NB4 (cell line): ENCODE measurements around the gene THSD4.

ENCODE experiments used
- DNase-seq: peaks from one replicate; pipeline ENCODE4 v3.0.0; 2010; ENCODE audit warnings: low read depth
- H3K4me3 ChIP-seq: one replicate; pipeline ENCODE4 v1.5.1; 2011; ENCODE audit warnings: mild to moderate bottlenecking, low read depth, low read length, moderate library complexity
- MAX ChIP-seq: IDR thresholded peaks from 2 replicates; pipeline ENCODE4 v1.6.1; 2011; ENCODE audit warnings: low read depth, low read length
- MYC ChIP-seq: IDR thresholded peaks from 2 replicates; pipeline ENCODE4 v1.6.1; 2011; ENCODE audit warnings: low read depth, low read length
- POLR2A ChIP-seq: IDR thresholded peaks from 2 replicates; pipeline ENCODE4 v1.6.1; 2011; ENCODE audit warnings: mild to moderate bottlenecking; ENCODE audit not compliant: insufficient read length; ENCODE audit errors: extremely low read depth
- TF ChIP-seq, protein P1 (sequence below): IDR thresholded peaks from one replicate; pipeline ENCODE4 v1.5.1; 2012; ENCODE audit warnings: low read depth, low read length

Gene THSD4

DNA sequence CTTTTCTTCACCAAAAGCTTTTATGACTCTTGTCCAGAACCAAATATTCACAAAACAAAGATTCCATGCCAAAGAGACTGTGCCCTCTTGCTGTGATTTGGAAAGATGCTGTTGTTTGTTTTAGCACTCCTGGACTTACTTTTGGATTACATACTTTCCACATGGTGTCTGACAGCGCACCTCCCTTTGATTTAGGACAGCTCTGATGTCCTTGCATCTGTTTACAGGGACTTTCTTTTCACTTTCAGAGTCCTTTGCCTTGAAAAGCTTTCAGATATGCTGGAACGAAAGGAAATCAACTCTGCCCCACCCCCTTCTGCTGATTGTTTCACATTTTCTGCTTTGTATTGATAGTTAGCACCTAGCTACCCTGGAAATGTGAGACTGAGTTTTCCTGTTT is 562.1 kb downstream of the THSD4 start:
- no peak for DNase-seq
- no peak for TF ChIP-seq MAX
- TF ChIP-seq, protein P1, sequence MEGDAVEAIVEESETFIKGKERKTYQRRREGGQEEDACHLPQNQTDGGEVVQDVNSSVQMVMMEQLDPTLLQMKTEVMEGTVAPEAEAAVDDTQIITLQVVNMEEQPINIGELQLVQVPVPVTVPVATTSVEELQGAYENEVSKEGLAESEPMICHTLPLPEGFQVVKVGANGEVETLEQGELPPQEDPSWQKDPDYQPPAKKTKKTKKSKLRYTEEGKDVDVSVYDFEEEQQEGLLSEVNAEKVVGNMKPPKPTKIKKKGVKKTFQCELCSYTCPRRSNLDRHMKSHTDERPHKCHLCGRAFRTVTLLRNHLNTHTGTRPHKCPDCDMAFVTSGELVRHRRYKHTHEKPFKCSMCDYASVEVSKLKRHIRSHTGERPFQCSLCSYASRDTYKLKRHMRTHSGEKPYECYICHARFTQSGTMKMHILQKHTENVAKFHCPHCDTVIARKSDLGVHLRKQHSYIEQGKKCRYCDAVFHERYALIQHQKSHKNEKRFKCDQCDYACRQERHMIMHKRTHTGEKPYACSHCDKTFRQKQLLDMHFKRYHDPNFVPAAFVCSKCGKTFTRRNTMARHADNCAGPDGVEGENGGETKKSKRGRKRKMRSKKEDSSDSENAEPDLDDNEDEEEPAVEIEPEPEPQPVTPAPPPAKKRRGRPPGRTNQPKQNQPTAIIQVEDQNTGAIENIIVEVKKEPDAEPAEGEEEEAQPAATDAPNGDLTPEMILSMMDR: no peak
- no peak for TF ChIP-seq POLR2A
- H3K4me3 ChIP-seq: no peak overlapping the region

- TF ChIP-seq MYC (no peak), POLR2A (no peak), MAX (no peak)
- TF ChIP-seq, protein P1: no peak
These were observed 562.5 kb downstream of the THSD4 start for GRCh38 chr15:71677766-71678165.

DNA sequence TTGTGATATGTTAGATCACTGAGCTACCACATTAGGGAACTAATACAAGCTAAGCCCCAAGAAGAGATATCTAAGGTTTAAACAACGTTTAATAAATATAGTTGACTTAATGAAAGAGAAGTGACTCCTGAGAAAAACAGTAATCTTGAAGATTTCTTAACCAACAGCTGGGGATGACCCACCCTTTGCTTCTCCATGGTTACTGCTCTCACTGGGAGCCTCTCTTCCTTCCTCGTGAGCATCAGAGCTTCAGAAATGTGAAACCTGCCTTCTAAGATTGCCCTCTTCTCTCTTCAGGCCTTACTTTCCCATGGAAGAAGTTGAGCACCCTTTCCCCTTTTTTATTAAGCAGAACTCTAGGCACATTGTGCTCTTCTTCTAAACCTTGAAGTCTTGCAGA is 562.9 kb downstream of the THSD4 start:
- no peak overlapping the region for H3K4me3 ChIP-seq
- DNase-seq: no peak
- TF ChIP-seq, protein P1: no peak
- no peak for TF ChIP-seq POLR2A
- TF ChIP-seq MYC: no peak
- no peak for TF ChIP-seq MAX

More at GRCh38 chr15:71677766-71678165, 562.5 kb downstream of the THSD4 start:
- DNase-seq: no peak
- H3K4me3 ChIP-seq: no peak overlapping the region

- TF ChIP-seq MYC (no peak), POLR2A (no peak), MAX (no peak)
- TF ChIP-seq, protein P1: no peak
- H3K4me3 ChIP-seq: no peak overlapping the region
- no peak for DNase-seq
These were observed 563.3 kb downstream of the THSD4 start for GRCh38 chr15:71678605-71679004.

GRCh38 chr15:71679223-71679792 is 564.0 kb downstream of the THSD4 start:
- H3K4me3 ChIP-seq: no peak overlapping the region
- TF ChIP-seq MYC (no peak), POLR2A (no peak), MAX (no peak)
- TF ChIP-seq, protein P1: no peak
- DNase-seq: no peak

GRCh38 chr15:71679793-71680353 is 564.6 kb downstream of the THSD4 start:
- DNase-seq: no peak
- no peak overlapping the region for H3K4me3 ChIP-seq
- no peak for TF ChIP-seq POLR2A
- TF ChIP-seq, protein P1: no peak
- TF ChIP-seq MAX: no peak
- TF ChIP-seq MYC: no peak
